Ascending aorta (tissue), 2 donors: ENCODE data around the gene TWF2. TPM values are rescaled to one million over a fixed set of nuclear protein-coding genes. Genes with fewer than 3 reads are reported as not detected.

Experiments
- DNase-seq, 2 donors: peaks; one replicate each; pipeline ENCODE4 v3.0.0-alpha.2; 2019; ENCODE audit warnings: low spot score in 2 of 2
- H3K27ac ChIP-seq, 2 donors: fragments of 200-600 bp; sonication (generic); one replicate each; pipeline ENCODE4 v1.5.1; 2016 to 2017; ENCODE audit warnings: mild to moderate bottlenecking in 1 of 2
- H3K27me3 ChIP-seq: fragments of 200-600 bp; sonication (generic); one replicate; pipeline ENCODE4 v1.5.1; 2017
- H3K36me3 ChIP-seq, 2 donors: fragments of 200-600 bp; sonication (generic); one replicate each; pipeline ENCODE4 v1.5.1; 2016
- H3K4me1 ChIP-seq, 2 donors: fragments of 200-600 bp; sonication (generic); one replicate each; pipeline ENCODE4 v1.5.1; 2016 to 2017; ENCODE audit warnings: mild to moderate bottlenecking in 1 of 2
- H3K4me3 ChIP-seq, 2 donors: fragments of 200-600 bp; sonication (generic); one replicate each; pipeline ENCODE4 v1.5.1; 2016 to 2017; ENCODE audit warnings: mild to moderate bottlenecking in 1 of 2
- H3K9me3 ChIP-seq, 2 donors: fragments of 200-600 bp; sonication (generic); one replicate each; pipeline ENCODE4 v1.5.1; 2016
- intact Hi-C: fragments of 100-400 bp; cut with DNase I; formaldehyde crosslinking; loops from one replicate; pipeline ENCODE4 v1.15.1; 2023
- total RNA-seq: library from RNA; depleted of rRNA; stranded (reverse); fragments of >200 nt; gene quantifications from one replicate; pipeline ENCODE4 v1.1.0, GENCODE V29; 2016
- TF ChIP-seq, protein P1 (sequence below), 3 experiments: fragments of 200-600 bp in 2 of 3; fragments of 450-650 bp in 1 of 3; sonication (generic) in 2 of 3; IDR thresholded peaks; one replicate each; pipeline ENCODE4 v1.5.1; 2016 to 2019; ENCODE audit warnings: antibody characterized with exemption in 3 of 3, mild to moderate bottlenecking in 1 of 3, moderate library complexity in 1 of 3

TWF2 gene
- total RNA-seq, 1 donor from 2014 or later: 162 TPM

DNA sequence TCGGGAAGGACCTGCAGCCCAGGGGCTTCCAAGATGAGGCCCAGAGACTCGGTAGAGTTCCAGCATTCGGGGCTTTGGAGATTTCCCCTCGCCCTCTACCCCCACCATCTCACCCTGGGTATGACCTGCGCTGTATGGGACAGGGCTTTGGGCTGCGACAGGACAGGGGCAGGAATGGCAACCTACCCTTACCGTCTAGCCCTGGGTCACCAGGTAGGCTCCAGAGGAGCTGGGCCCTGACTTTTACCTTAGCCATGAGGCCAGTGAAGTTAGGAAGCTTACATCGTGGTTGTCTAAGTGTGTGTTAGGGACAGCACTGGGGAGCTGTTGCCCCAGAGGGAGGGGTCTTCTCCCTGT lies 7.3 kb upstream of the TWF2 start:
- H3K27me3 ChIP-seq: no peaks in the 10 kb centered on the region

DNA sequence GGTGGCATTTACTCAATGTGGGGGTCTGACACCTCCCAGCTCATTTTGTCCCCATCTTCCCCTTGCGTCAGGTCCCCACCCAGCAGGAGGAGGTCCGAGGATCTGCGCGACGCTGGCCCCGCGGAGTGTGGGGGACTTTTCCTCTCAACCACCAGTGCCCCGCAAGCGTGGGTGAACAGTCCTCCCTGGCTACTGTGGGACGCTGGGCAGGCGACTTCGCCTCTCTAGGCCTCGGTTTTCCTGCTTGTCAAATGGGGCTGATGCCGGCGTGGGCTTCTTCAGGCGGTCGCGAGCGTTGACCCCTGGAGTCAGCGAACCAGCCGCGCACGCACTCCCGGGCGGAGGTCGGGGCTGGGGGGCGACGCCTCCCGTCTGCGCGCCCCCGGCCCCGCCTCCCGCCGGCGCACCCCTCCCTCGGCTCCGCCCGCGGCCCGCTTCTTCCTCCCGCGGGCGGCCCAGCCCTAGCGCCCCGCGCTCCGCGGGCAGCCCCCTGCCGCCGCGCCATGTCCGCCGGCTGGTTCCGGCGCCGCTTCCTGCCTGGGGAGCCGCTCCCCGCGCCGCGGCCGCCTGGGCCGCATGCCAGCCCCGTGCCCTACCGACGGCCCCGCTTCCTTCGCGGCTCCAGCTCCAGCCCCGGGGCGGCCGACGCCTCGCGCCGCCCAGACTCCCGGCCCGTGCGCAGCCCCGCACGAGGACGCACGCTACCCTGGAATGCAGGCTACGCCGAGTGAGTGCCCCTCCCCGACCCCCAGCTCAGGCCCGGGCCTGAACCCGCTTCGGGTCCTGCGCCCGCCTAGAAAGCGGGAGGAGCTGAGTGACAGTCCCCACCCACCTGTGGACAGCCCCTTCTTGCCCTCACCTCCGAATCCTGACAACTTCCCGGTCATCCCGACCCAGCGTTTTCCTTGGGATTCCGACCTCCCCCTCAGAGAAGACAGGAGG lies 6.6 kb upstream of the TWF2 start, which contains the start of gene PPM1M:
TSS of gene PPM1M (plus strand) at position 438 of the 942 bp plus-strand sequence. CDS start at position 504, 66 bp downstream.
- intact Hi-C loops: no loop called here
- TF ChIP-seq, protein P1, sequence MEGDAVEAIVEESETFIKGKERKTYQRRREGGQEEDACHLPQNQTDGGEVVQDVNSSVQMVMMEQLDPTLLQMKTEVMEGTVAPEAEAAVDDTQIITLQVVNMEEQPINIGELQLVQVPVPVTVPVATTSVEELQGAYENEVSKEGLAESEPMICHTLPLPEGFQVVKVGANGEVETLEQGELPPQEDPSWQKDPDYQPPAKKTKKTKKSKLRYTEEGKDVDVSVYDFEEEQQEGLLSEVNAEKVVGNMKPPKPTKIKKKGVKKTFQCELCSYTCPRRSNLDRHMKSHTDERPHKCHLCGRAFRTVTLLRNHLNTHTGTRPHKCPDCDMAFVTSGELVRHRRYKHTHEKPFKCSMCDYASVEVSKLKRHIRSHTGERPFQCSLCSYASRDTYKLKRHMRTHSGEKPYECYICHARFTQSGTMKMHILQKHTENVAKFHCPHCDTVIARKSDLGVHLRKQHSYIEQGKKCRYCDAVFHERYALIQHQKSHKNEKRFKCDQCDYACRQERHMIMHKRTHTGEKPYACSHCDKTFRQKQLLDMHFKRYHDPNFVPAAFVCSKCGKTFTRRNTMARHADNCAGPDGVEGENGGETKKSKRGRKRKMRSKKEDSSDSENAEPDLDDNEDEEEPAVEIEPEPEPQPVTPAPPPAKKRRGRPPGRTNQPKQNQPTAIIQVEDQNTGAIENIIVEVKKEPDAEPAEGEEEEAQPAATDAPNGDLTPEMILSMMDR (IDR thresholded peaks at IDR 0.05): peak in 1 of 3 experiments; percentile 9
- peaks cover 5 to 14% of the 10 kb centered on the region in 2 donors for H3K36me3 ChIP-seq
- peaks cover 0 to 14% of the 10 kb centered on the region in 2 donors for H3K4me1 ChIP-seq
- DNase-seq: peak in 1 of 2 donors; percentile 75
- H3K27me3 ChIP-seq: no peaks in the 10 kb centered on the region
- no peaks in the 10 kb centered on the region for H3K9me3 ChIP-seq
- H3K4me3 ChIP-seq: peak within 1 kb of the TSS; percentile 65 to 75
- peak within 1 kb of the TSS; percentile 89 to 91 for H3K27ac ChIP-seq

More for the DNA sequence above, 7.3 kb upstream of the TWF2 start:
- Histone ChIP-seq H3K36me3 (peaks cover 11 to 18% of the 10 kb centered on the region in 2 donors), H3K9me3 (no peaks in the 10 kb centered on the region), H3K4me1 (peaks cover 0 to 14% of the 10 kb centered on the region in 2 donors), H3K4me3 (peak overlapping the region; percentile 65 to 75), H3K27ac (peak overlapping the region; percentile 84 to 91)
- intact Hi-C loops: no loop called here
- TF ChIP-seq, protein P1 (IDR thresholded peaks at IDR 0.05): no peak
- DNase-seq: no peak

DNA sequence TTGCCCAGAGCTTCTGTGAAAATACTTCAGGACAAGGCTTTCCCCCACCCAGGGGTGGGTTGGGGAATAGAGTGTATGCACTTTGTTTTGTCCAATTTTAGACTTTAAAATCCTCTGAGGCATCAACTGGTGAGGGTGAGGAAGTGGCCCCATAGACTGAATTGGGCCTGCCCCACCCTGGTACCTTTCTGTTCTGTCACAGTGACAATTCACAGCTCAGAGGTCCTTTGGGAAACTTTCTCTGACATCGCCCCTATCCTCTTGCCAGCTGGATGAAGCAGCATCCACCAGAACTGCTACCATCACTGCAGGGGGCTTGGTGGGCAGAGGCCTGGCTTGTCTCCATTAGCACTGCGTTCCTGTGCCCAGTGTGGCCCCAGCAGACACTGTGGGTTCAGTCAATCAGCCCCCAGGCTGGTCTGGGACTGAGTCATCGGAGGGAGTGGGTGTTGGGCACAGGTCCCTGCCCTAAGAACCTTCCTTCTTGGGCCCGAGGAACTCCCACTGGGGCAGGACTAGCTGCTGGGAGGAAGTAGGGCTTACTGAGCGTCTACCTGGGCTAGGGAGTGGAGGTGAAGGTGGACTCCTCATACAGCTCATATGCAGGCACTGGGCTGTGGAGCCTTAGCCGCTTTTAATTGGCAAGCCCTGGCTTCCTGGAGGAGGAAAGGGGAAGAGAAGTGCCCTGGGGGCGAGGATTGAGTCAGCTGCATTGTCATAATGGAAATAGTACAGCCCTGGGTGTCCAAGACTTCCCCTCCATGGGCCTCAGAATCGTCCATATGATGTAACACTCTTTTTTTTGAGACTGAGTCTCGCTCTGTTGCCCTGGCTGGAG lies 5.1 kb upstream of the TWF2 start:
- Histone ChIP-seq H3K27me3 (no peaks in the 10 kb centered on the region), H3K4me1 (peaks cover 0 to 20% of the 10 kb centered on the region in 2 donors), H3K36me3 (peaks cover 0 to 2% of the 10 kb centered on the region in 2 donors), H3K9me3 (no peaks in the 10 kb centered on the region), H3K27ac (peak overlapping the region; percentile 89 to 91), H3K4me3 (peak overlapping the region in 1 of 2 donors; percentile 75)
- intact Hi-C loops: no loop called here
- DNase-seq: peak in 1 of 2 donors; percentile 72
- TF ChIP-seq, protein P1 (IDR thresholded peaks at IDR 0.05): no peak

DNA sequence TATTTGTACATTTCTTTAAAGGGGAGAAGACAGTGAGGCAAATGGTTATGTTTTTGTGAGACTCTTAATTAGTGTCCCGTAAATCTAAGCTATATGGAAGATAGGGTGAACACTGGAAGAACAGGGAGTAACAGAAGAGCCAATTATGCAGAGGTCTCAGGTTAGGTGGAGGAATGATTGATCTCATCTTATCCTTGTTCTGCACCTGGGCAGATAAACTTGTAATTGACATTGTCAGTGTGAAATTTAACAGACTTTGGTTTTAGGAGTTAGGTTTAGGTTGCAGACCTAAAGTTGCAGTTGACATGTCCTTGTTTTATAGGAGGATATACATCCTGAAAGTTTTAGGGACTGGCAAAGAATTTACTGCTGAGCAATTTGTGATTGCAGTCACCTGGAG lies 3.1 kb upstream of the TWF2 start:
- TF ChIP-seq, protein P1 (IDR thresholded peaks at IDR 0.05): no peak
- intact Hi-C loops: no loop called here
- Histone ChIP-seq H3K9me3 (no peaks in the 10 kb centered on the region), H3K4me1 (peaks cover 7 to 35% of the 10 kb centered on the region in 2 donors), H3K4me3 (no peak overlapping the region), H3K36me3 (no peaks in the 10 kb centered on the region), H3K27me3 (no peaks in the 10 kb centered on the region), H3K27ac (no peak overlapping the region)
- DNase-seq: no peak

DNA sequence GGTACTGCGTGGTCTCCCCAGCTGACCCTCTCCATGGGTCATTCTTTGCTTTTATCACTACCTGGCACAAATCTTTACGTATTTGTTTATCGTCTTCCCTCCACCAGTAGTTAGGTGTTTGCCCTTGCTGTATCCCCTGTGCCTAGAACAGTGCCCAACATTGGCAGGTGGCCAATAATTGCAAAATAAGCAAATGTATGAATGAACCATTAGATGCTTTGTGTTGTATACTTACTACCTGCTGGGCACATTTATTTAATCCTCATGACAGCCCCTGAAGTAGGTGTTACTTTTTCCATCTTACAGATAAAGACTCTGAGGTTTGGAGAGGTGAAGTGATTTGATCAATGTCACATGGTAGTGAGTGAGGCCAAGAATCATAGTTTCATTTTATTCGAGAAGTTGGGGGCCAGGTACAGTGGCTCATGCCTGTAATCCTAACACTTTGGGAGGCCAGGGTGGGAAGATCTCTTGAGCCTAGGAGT lies 2.0 kb upstream of the TWF2 start:
- no peaks in the 10 kb centered on the region for H3K27me3 ChIP-seq
- TF ChIP-seq, protein P1 (IDR thresholded peaks at IDR 0.05): no peak
- peaks cover 9 to 38% of the 10 kb centered on the region in 2 donors for H3K4me1 ChIP-seq
- intact Hi-C loops: no loop called here
- no peak overlapping the region for H3K27ac ChIP-seq
- DNase-seq: no peak
- H3K4me3 ChIP-seq: no peak overlapping the region
- no peaks in the 10 kb centered on the region for H3K9me3 ChIP-seq
- no peaks in the 10 kb centered on the region for H3K36me3 ChIP-seq
